GM12874 (cell line): Measurements from ENCODE around the gene NOS2.

Experiments
- CTCF ChIP-seq: IDR thresholded peaks from 2 replicates; pipeline ENCODE4 v1.5.1; 2011; ENCODE audit warnings: low read depth, mild to moderate bottlenecking, control low read depth, low read length, moderate library complexity; ENCODE audit not compliant: insufficient read depth

Gene NOS2

GRCh38 chr17:27782791-27783206, 17.5 kb downstream of the NOS2 start:
- no peak for TF ChIP-seq CTCF

GRCh38 chr17:27780828-27781404, 19.4 kb downstream of the NOS2 start:
- TF ChIP-seq CTCF: no peak

GRCh38 chr17:27780092-27780827, 20.1 kb downstream of the NOS2 start:
- TF ChIP-seq CTCF: no peak

- no peak for TF ChIP-seq CTCF
These were observed 22.1 kb downstream of the NOS2 start for GRCh38 chr17:27778183-27778582.

- no peak for TF ChIP-seq CTCF
These were observed 23.3 kb downstream of the NOS2 start for GRCh38 chr17:27776882-27777624.

- no peak for TF ChIP-seq CTCF
These were observed 28.7 kb downstream of the NOS2 start for GRCh38 chr17:27771586-27771985.

GRCh38 chr17:27770877-27771276, 29.5 kb downstream of the NOS2 start:
- no peak for TF ChIP-seq CTCF
